SK-N-SH treated with all-trans-retinoic acid at 6 μM for 48 hours (cell line): ENCODE measurements around the gene SPP1.

Source experiments
- TF ChIP-seq, protein P1 (sequence below): fragments of 250-450 bp; sonication (Bioruptor Pico); IDR thresholded peaks from 2 replicates; pipeline ENCODE4 v1.5.0; 2020; ENCODE audit warnings: mild to moderate bottlenecking, moderate library complexity
- TF ChIP-seq, protein P2 (sequence below): fragments of 250-450 bp; sonication (Bioruptor Pico); IDR thresholded peaks from 2 replicates; pipeline ENCODE4 v1.8.0; 2021; ENCODE audit warnings: low read depth, mild to moderate bottlenecking, moderate library complexity, borderline replicate concordance

DNA sequence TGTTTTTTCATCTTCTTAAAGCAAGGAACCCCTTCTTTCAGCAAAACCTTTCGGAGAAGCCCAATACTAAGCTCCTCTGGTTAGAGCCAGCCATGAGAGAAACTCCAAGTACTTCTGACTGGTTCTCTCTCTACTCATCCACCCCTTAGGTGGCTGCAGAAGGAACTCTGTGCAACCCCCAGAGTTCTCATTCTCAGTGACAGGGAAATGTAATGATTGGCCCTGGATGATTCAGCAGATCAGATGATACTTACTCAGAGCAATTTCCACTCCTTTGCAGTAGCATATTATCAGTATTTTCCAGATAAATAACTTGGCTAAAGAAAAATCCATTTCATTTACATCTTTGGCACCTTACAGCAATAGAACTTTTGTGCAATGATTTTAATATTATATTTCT is 3.2 kb downstream of the SPP1 start:
- TF ChIP-seq, protein P1, sequence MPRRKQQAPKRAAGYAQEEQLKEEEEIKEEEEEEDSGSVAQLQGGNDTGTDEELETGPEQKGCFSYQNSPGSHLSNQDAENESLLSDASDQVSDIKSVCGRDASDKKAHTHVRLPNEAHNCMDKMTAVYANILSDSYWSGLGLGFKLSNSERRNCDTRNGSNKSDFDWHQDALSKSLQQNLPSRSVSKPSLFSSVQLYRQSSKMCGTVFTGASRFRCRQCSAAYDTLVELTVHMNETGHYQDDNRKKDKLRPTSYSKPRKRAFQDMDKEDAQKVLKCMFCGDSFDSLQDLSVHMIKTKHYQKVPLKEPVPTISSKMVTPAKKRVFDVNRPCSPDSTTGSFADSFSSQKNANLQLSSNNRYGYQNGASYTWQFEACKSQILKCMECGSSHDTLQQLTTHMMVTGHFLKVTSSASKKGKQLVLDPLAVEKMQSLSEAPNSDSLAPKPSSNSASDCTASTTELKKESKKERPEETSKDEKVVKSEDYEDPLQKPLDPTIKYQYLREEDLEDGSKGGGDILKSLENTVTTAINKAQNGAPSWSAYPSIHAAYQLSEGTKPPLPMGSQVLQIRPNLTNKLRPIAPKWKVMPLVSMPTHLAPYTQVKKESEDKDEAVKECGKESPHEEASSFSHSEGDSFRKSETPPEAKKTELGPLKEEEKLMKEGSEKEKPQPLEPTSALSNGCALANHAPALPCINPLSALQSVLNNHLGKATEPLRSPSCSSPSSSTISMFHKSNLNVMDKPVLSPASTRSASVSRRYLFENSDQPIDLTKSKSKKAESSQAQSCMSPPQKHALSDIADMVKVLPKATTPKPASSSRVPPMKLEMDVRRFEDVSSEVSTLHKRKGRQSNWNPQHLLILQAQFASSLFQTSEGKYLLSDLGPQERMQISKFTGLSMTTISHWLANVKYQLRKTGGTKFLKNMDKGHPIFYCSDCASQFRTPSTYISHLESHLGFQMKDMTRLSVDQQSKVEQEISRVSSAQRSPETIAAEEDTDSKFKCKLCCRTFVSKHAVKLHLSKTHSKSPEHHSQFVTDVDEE, result no peak
- TF ChIP-seq, protein P2, sequence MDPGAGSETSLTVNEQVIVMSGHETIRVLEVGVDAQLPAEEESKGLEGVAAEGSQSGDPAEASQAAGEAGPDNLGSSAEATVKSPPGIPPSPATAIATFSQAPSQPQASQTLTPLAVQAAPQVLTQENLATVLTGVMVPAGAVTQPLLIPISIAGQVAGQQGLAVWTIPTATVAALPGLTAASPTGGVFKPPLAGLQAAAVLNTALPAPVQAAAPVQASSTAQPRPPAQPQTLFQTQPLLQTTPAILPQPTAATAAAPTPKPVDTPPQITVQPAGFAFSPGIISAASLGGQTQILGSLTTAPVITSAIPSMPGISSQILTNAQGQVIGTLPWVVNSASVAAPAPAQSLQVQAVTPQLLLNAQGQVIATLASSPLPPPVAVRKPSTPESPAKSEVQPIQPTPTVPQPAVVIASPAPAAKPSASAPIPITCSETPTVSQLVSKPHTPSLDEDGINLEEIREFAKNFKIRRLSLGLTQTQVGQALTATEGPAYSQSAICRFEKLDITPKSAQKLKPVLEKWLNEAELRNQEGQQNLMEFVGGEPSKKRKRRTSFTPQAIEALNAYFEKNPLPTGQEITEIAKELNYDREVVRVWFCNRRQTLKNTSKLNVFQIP (CRISPR knock-in tag), result no peak
